Endothelial cell (in vitro differentiated cells): ENCODE measurements around the gene MADD. TPM values are rescaled to one million over a fixed set of nuclear protein-coding genes. Genes with fewer than 3 reads are reported as not detected.

Source experiments
- DNase-seq: peaks from one replicate; pipeline ENCODE4 v3.0.0; 2021; ENCODE audit warnings: low spot score
- H3K27ac Mint-ChIP-seq: one replicate; pipeline ENCODE4 v1.8.0; 2021; ENCODE audit warnings: mixed read lengths, inconsistent platforms; ENCODE audit not compliant: unreplicated experiment
- H3K27me3 Mint-ChIP-seq: one replicate; pipeline ENCODE4 v1.8.0; 2021; ENCODE audit warnings: mild to moderate bottlenecking, moderate library complexity, mixed read lengths, inconsistent platforms; ENCODE audit not compliant: unreplicated experiment
- H3K36me3 Mint-ChIP-seq: one replicate; pipeline ENCODE4 v1.8.0; 2021; ENCODE audit warnings: mild to moderate bottlenecking, low read depth, mixed read lengths, inconsistent platforms; ENCODE audit not compliant: unreplicated experiment
- H3K4me1 Mint-ChIP-seq: one replicate; pipeline ENCODE4 v1.8.0; 2021; ENCODE audit warnings: mild to moderate bottlenecking, mixed read lengths, inconsistent platforms; ENCODE audit not compliant: unreplicated experiment
- H3K4me3 Mint-ChIP-seq: one replicate; pipeline ENCODE4 v1.8.0; 2021; ENCODE audit warnings: mild to moderate bottlenecking, mixed read lengths, inconsistent platforms; ENCODE audit not compliant: unreplicated experiment
- H3K9me3 Mint-ChIP-seq: one replicate; pipeline ENCODE4 v1.8.0; 2021; ENCODE audit warnings: mixed read lengths, inconsistent platforms; ENCODE audit not compliant: unreplicated experiment
- total RNA-seq: library from RNA; stranded (reverse); fragmentation: NEBNext Ultra II Directional; extraction: Animal tissue kit (Norgen Biotek cat#: 25700); gene quantifications from one replicate; pipeline ENCODE4 v1.2.1, GENCODE V29; 2021; ENCODE audit not compliant: unreplicated experiment
- TF ChIP-seq, protein P1 (sequence below): fragments of 200-600 bp; sonication (generic); IDR thresholded peaks from one replicate; pipeline ENCODE4 v1.5.0; 2021; ENCODE audit warnings: antibody characterized with exemption; ENCODE audit not compliant: unreplicated experiment

MADD gene
- total RNA-seq, 1 donor from 2014 or later = 61.2 TPM

DNA sequence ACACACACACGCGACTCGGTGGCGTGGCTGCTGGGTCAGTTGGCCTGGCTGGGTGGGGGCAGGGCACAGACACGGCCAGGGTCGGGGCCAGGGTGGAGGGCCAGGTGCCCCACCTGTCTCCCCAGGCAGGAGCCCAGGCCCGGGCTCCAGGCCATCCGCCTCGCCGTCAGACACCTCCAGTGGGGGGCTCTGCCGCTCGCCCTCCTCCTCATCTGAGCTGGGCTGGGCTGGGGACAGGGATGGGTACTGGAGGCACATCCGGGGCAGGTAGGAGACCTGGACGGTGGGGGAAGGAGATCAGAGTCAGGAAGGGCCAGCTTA, 88.8 kb downstream of the MADD start:
- TF ChIP-seq, protein P1, sequence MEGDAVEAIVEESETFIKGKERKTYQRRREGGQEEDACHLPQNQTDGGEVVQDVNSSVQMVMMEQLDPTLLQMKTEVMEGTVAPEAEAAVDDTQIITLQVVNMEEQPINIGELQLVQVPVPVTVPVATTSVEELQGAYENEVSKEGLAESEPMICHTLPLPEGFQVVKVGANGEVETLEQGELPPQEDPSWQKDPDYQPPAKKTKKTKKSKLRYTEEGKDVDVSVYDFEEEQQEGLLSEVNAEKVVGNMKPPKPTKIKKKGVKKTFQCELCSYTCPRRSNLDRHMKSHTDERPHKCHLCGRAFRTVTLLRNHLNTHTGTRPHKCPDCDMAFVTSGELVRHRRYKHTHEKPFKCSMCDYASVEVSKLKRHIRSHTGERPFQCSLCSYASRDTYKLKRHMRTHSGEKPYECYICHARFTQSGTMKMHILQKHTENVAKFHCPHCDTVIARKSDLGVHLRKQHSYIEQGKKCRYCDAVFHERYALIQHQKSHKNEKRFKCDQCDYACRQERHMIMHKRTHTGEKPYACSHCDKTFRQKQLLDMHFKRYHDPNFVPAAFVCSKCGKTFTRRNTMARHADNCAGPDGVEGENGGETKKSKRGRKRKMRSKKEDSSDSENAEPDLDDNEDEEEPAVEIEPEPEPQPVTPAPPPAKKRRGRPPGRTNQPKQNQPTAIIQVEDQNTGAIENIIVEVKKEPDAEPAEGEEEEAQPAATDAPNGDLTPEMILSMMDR = no peak
- Mint-ChIP-seq H3K4me3 (no peak overlapping the region), H3K9me3 (no peaks in the 10 kb centered on the region), H3K36me3 (peaks cover 5% of the 10 kb centered on the region), H3K27me3 (peaks cover 5% of the 10 kb centered on the region), H3K27ac (no peak overlapping the region), H3K4me1 (peaks cover 8% of the 10 kb centered on the region)
- no peak for DNase-seq

DNA sequence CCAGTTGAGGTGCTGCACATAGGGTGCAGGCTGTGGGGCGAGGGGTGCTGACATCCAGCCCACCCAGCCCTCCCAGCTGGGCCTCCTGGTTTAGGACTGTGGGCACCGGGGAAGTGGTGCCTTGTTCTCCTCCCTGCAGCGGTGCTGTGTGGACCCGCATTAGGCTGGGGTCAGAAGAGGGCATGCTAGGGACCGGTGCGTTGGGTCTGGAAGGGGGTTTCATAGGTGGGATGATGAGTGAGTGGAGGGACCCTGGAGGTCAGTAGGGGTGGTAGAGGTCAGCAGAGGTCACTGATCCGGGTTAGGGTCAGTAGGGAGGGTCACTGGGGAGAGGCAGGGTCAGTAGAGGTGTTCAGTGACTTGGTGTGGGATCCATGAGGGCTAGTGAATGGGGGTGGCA, 89.2 kb downstream of the MADD start:
- Mint-ChIP-seq H3K4me1 (peaks cover 8% of the 10 kb centered on the region), H3K36me3 (peaks cover 5% of the 10 kb centered on the region), H3K4me3 (peak overlapping the region; percentile 70), H3K27ac (peak overlapping the region; percentile 53), H3K27me3 (peaks cover 5% of the 10 kb centered on the region), H3K9me3 (no peaks in the 10 kb centered on the region)
- no peak for DNase-seq
- TF ChIP-seq, protein P1 = no peak

DNA sequence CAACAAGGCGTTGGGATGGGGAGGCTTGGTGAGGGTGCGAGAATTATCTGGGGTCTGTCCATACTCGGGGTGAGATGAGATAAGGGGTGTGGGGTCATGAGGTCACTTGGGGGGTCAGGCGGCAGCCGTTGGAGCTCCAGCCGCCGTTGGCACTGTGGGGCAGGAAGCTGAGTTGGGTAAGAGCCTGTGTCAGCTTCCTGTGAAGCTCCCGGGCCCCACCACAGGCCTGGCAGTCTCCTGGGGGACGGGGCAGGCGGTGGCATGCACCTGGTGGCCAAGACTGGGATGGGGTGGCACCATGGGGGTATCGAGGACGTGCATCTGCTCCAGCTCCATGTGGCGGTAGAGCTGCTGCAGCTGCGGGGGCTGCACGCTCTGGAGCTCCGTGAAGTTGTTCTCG, 89.7 kb downstream of the MADD start:
- peak overlapping the region; percentile 53 for H3K27ac Mint-ChIP-seq
- H3K36me3 Mint-ChIP-seq = peaks cover 1% of the 10 kb centered on the region
- H3K27me3 Mint-ChIP-seq = peaks cover 6% of the 10 kb centered on the region
- peak overlapping the region; percentile 70 for H3K4me3 Mint-ChIP-seq
- H3K4me1 Mint-ChIP-seq = peaks cover 7% of the 10 kb centered on the region
- TF ChIP-seq, protein P1 = no peak
- H3K9me3 Mint-ChIP-seq = no peaks in the 10 kb centered on the region
- no peak for DNase-seq

DNA sequence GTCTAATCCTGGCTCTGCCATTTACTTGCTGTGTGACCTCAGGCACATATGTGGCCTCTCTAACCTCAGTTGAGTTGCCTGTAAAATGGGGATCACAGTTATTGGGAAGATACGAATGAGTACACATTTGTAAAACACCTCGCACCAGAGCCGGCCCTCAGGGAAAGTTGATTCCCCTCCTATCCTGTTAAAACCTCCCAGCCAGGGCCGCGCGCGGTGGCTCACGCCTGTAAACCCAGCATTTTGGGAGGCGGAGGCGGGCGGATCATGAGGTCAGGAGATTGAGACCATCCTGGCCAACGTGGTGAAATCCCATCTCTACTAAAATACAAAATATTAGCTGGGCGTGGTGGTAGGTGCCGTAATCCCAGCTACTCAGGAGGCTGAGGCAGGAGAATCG, 90.4 kb downstream of the MADD start:
- Mint-ChIP-seq H3K27ac (no peak overlapping the region), H3K4me3 (no peak overlapping the region), H3K27me3 (peaks cover 5% of the 10 kb centered on the region), H3K36me3 (no peaks in the 10 kb centered on the region), H3K4me1 (peaks cover 5% of the 10 kb centered on the region), H3K9me3 (no peaks in the 10 kb centered on the region)
- TF ChIP-seq, protein P1 = no peak
- DNase-seq = no peak

DNA sequence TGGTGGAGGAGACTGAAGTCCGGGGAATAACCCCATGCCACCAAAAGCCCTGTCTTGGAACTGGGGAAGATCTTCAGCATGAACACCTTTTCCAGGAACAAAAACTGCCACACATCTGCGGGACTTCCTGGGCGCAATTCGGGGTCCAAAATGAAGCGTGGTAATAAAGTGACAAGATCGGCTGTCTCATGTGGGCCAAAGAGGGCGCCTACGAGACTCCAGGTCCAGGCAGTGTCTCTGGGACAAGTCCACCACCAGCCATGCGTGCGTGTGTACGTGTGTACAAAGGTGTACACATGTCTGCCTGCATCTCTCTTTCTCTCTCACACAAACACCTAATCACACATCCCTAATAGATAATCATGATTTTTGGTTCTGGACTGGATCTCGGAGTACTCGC, 91.5 kb downstream of the MADD start:
- H3K4me1 Mint-ChIP-seq = peaks cover 5% of the 10 kb centered on the region
- H3K27me3 Mint-ChIP-seq = peaks cover 9% of the 10 kb centered on the region
- TF ChIP-seq, protein P1 = no peak
- H3K9me3 Mint-ChIP-seq = no peaks in the 10 kb centered on the region
- H3K4me3 Mint-ChIP-seq = no peak overlapping the region
- H3K27ac Mint-ChIP-seq = no peak overlapping the region
- no peaks in the 10 kb centered on the region for H3K36me3 Mint-ChIP-seq
- no peak for DNase-seq
